ENCODE measurements around the gene C20orf204. TPM values are rescaled to one million over a fixed set of nuclear protein-coding genes. Genes with fewer than 3 reads are reported as not detected.

Gene C20orf204
- total RNA-seq, 2 donors from 2014 or later: 0.81 to 3.2 TPM

DNA sequence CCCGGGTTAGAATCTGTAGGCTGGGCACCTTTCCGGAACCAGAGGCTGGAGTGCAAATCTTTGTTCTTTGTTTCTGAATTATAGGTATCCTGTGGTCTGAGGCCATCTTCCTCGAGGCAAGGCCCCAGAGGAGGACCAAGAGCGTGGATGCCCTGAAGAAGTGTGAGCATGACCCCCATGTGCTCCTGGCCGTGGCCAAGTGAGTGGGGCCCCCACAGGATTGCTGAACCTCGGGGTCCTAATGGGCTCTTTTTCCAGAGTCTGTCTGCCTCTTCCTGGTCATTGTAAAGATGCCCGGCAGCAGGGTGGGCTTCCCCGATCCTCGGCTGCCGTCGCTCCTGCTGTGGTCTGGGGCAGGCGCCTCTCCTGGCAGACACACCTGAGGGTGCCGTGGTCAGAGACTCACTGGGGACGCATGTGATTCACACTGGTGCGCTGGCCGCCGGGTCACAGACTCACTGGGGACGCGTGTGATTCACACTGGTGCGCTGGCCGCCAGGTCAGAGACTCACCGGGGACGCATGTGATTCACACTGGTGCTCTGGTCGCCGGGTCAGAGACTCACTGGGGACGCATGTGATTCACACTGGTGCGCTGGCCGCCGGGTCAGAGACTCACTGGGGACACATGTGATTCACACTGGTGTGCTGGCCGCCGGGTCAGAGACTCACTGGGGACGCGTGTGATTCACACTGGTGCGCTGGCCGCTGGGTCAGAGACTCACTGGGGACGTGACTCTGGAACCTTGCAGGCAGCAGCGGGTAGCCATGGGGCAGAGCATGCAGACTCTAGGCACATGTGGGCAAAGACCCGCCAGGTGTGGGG is 6.5 kb upstream of the C20orf204 start:
- DNase-seq (ENCODE audit: low spot score) (no peak), ATAC-seq (ENCODE audit: insufficient number of reproducible peaks, low FRiP score, low read depth) (no peak)
- Histone ChIP-seq H3K4me1 (ENCODE audit: control insufficient read depth in 1 of 2, low read depth in 2 of 2) (no peaks in the 10 kb centered on the region), H3K27ac (no peak overlapping the region), H3K27me3 (replicated peaks; ENCODE audit: insufficient read depth) (no peaks in the 10 kb centered on the region), H3K9me3 (no peaks in the 10 kb centered on the region), H3K4me3 (no peak overlapping the region), H3K36me3 (peaks cover 76% of the 10 kb centered on the region)
- TF ChIP-seq, protein P1, sequence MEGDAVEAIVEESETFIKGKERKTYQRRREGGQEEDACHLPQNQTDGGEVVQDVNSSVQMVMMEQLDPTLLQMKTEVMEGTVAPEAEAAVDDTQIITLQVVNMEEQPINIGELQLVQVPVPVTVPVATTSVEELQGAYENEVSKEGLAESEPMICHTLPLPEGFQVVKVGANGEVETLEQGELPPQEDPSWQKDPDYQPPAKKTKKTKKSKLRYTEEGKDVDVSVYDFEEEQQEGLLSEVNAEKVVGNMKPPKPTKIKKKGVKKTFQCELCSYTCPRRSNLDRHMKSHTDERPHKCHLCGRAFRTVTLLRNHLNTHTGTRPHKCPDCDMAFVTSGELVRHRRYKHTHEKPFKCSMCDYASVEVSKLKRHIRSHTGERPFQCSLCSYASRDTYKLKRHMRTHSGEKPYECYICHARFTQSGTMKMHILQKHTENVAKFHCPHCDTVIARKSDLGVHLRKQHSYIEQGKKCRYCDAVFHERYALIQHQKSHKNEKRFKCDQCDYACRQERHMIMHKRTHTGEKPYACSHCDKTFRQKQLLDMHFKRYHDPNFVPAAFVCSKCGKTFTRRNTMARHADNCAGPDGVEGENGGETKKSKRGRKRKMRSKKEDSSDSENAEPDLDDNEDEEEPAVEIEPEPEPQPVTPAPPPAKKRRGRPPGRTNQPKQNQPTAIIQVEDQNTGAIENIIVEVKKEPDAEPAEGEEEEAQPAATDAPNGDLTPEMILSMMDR (IDR thresholded peaks at IDR 0.05): no peak

DNA sequence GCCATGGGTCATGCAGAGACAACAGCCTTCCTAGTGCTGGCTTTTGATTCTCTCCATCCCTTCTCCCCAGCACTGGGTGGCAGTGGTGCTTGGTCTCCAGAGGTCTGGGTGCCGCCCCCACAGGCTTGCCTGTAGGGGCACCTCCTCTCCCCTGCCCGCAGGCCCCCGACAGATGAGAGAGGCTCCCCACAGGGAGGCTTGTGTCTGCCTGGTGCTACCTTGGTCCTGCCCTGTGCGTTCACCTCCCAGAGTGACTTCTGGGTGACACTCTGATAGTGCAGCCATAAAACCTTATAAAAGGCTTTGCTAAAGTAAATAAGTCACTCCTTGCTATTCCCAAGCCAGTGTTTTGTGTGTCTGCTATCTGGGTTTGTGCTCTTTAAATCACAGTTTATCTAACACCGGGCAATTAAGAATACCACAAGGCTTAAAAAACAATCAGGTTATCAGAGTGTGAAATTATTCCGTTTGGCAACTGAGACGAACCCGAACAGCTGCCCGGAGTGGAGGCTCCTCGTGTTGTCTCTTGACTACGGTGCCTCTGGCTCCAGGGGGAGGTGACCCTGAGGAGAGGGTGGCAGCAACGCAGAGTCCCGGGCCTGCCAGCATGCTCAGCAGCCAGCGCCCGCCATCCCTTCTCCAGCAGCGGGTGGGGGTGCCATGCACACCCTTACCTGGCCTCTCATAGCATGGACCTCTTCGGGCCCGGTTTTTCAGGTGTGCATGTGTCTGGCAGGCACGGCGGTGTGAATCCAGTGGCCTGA is 5.4 kb upstream of the C20orf204 start:
- TF ChIP-seq, protein P1 (IDR thresholded peaks at IDR 0.05): no peak

DNA sequence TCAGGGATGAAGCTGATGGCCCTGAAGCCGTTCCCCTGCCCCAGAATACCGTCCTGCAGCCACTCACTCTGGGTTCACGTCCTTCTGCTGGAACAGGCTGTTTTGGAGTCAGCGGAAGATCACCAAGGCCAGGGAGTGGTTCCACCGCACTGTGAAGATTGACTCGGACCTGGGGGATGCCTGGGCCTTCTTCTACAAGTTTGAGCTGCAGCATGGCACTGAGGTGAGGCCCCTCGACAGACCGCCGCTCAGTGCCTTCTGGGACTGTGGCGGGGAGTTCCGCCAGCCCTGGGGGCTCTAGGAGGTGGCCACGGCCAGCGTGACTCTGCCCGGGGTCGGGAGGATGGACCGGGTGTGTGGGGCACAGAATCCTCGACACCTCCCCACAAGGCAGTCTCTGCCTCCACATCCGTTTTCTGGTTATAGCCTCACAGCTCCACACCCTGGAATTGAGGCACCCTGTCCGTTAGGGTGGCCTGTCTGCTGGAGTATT is 4.1 kb upstream of the C20orf204 start:
- Histone ChIP-seq H3K9me3 (no peaks in the 10 kb centered on the region), H3K36me3 (peaks cover 54% of the 10 kb centered on the region), H3K27ac (no peak overlapping the region), H3K27me3 (replicated peaks; ENCODE audit: insufficient read depth) (no peaks in the 10 kb centered on the region), H3K4me1 (ENCODE audit: control insufficient read depth in 1 of 2, low read depth in 2 of 2) (no peaks in the 10 kb centered on the region), H3K4me3 (no peak overlapping the region)
- DNase-seq (ENCODE audit: low spot score): no peak
- no peak for ATAC-seq (ENCODE audit: insufficient number of reproducible peaks, low FRiP score, low read depth)
- TF ChIP-seq, protein P1 (IDR thresholded peaks at IDR 0.05): no peak

More for the DNA sequence above, 5.4 kb upstream of the C20orf204 start:
- ATAC-seq (ENCODE audit: insufficient number of reproducible peaks, low FRiP score, low read depth) (no peak), DNase-seq (ENCODE audit: low spot score) (no peak)
- Histone ChIP-seq H3K36me3 (peaks cover 66% of the 10 kb centered on the region), H3K9me3 (no peaks in the 10 kb centered on the region), H3K27me3 (replicated peaks; ENCODE audit: insufficient read depth) (no peaks in the 10 kb centered on the region), H3K4me3 (no peak overlapping the region), H3K27ac (no peak overlapping the region), H3K4me1 (ENCODE audit: control insufficient read depth in 1 of 2, low read depth in 2 of 2) (no peaks in the 10 kb centered on the region)

DNA sequence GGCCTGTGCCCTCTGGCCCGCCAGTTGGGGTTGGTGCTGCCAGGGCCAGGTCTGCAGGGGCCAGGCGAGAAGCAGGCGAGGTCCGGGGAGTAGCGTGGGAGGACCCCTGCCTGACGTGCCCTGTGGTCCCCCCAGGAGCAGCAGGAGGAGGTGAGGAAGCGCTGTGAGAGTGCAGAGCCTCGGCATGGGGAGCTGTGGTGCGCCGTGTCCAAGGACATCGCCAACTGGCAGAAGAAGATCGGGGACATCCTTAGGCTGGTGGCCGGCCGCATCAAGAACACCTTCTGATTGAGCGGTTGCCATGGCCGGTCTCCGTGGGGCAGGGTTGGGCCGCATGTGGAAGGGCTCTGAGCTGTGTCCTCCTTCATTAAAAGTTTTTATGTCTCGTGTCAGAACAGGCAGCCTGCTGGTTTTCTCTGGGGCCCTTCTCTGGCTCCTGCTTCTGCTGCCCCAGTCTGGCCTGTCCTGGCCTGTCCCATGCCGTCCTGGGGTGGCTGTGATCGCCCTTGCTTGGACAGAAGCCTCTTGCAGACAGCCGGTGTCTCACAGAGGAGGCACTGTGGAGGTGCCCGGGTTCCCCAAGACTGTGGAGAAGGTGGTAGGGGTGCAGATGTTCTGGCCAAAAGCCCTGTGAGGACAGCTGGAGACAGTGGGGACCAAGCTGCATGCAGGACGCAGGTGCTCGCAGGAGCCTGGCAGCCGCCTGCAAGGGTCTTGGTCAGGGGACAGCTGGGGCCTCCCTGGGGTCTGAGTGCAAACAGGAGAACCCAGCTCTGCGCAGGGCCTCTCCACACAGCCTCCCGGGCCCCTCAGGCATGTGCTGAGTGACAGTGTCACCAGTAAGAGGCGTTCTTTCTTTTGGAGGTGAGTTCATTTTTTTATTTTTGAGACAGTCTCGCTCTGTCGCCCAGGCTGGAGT is 3.0 kb upstream of the C20orf204 start:
- Histone ChIP-seq H3K4me3 (no peak overlapping the region), H3K27me3 (replicated peaks; ENCODE audit: insufficient read depth) (no peaks in the 10 kb centered on the region), H3K9me3 (no peaks in the 10 kb centered on the region), H3K4me1 (ENCODE audit: control insufficient read depth in 1 of 2, low read depth in 2 of 2) (peaks cover 0 to 2% of the 10 kb centered on the region in 2 donors), H3K36me3 (peaks cover 43% of the 10 kb centered on the region), H3K27ac (no peak overlapping the region)
- ATAC-seq (ENCODE audit: insufficient number of reproducible peaks, low FRiP score, low read depth) (no peak), DNase-seq (ENCODE audit: low spot score) (no peak)
- TF ChIP-seq, protein P1 (IDR thresholded peaks at IDR 0.05): no peak

Measured in thoracic aorta (tissue), 2 donors.